GM19193 (cell line): ENCODE measurements around the gene DNAJA4.

ENCODE experiments used
- POLR2A ChIP-seq: IDR thresholded peaks from 4 replicates; pipeline ENCODE4 v1.6.1; 2011; ENCODE audit not compliant: insufficient read depth, insufficient read length; ENCODE audit errors: extremely low read depth

Gene DNAJA4

GRCh38 chr15:78264304-78265136, at the start of gene DNAJA4:
Gene DNAJA4 (plus strand): TSS chr15:78264562. CDS start chr15:78264764, 202 bp downstream.
- no peak for TF ChIP-seq POLR2A

- TF ChIP-seq POLR2A = no peak
These were observed 47.9 kb upstream of the DNAJA4 start for GRCh38 chr15:78216276-78217104.

GRCh38 chr15:78220713-78221112, 43.6 kb upstream of the DNAJA4 start:
- no peak for TF ChIP-seq POLR2A

- TF ChIP-seq POLR2A = no peak
These were observed 41.5 kb upstream of the DNAJA4 start for GRCh38 chr15:78222745-78223395.

- TF ChIP-seq POLR2A = no peak
These were observed 40.9 kb upstream of the DNAJA4 start for GRCh38 chr15:78223396-78224022.

DNA sequence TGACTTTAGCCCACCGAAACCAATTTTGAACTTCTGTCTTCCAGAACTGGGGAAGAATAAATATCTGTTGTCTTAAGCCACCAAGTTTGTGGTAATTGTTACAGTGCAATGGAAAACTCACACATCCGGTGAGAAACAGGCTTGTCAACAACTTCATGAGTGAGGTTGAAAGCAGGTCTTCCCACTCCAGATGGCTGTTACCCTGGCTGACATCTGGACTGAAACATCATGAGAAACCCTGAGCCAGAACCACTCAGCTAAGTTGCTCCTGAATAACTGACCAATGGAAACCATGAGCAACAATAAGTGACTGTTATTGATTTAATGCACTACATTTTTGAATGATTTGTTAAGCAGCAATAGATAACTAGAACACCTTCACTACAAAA, 40.3 kb upstream of the DNAJA4 start:
- TF ChIP-seq POLR2A = no peak

DNA sequence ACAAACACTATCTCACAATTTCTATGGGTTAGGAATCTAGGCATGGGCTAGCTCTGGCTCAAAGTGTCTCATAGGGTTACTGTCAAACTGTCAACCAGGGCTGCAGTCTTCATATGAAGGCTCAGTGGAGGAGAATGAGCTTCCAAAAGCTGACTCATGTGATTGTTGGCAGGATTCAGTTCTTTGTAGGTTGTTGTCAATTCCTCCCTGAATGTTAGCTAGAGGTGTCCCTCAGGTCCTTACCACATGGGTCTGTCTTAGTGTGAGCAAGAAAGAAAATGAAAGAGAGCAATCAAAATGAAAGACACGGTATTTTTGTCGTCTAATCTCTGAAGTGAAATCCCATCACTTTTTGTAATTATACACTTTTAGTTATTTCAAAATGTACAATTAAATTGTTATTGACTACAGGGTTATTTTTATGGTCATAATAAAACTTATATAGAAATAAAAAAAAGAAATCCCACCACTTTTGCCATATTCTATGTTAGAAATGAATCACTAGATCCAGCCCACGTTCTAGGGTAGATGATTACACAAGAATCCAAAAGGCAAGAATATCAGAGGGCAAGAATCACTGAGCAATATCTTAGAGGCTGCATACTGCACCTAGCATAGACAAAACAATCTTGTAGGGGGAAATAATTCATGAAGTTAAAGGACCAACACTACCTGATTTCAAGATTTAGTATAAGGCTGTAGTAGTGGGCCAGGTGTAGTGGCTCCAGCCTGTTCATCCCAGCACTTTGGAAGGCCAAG, 38.4 kb upstream of the DNAJA4 start:
- no peak for TF ChIP-seq POLR2A

GRCh38 chr15:78228356-78228996, 35.9 kb upstream of the DNAJA4 start:
- no peak for TF ChIP-seq POLR2A

- no peak for TF ChIP-seq POLR2A
These were observed 34.6 kb upstream of the DNAJA4 start for GRCh38 chr15:78229431-78230406.

DNA sequence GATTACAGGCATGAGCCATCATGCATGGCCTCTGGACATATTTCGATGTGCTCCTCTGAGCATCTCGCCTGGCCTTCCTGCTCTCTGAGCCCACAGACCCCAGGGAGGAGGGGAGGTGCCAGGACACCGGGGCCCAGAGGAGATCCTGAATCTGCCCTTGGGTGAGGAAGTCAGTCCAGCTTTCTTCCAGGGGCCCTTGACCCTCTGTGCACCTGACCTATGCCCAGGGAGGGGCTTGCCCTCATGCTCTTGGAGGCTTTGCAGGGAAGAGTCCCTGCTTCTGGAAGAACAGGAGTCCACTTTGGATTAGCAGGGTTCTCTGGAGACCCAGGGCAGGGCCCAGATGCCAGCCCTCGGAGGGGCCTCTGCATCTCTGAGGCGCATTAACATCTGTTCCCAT, 31.4 kb upstream of the DNAJA4 start:
- no peak for TF ChIP-seq POLR2A

GRCh38 chr15:78233496-78233895, 30.9 kb upstream of the DNAJA4 start:
- no peak for TF ChIP-seq POLR2A

GRCh38 chr15:78234515-78235040, 29.8 kb upstream of the DNAJA4 start, which contains the start of gene ACSBG1:
Gene ACSBG1 (minus strand): TSS chr15:78234565. CDS start chr15:78234501, 64 bp downstream.
- TF ChIP-seq POLR2A = no peak
